HAP-1 (cell line): Measurements from ENCODE around the gene C10orf71.

ENCODE experiments used
- DNase-seq, 2 experiments: peaks; one replicate each; pipeline ENCODE4 v3.0.0-alpha.2; 2016 to 2020; ENCODE audit warnings: low spot score in 2 of 2
- H3K27me3 ChIP-seq: fragments of 250-450 bp; sonication (Bioruptor Pico); 2 replicates; pipeline ENCODE4 v1.5.1; 2020; ENCODE audit warnings: low read depth, mild to moderate bottlenecking, moderate library complexity
- H3K36me3 ChIP-seq: fragments of 250-450 bp; sonication (Bioruptor Pico); replicated peaks from 2 replicates; pipeline ENCODE4 v1.5.1; 2020; ENCODE audit warnings: mild to moderate bottlenecking
- H3K4me1 ChIP-seq: fragments of 250-450 bp; sonication (Bioruptor Pico); 2 replicates; pipeline ENCODE4 v1.5.1; 2020; ENCODE audit warnings: mild to moderate bottlenecking
- H3K4me3 ChIP-seq: fragments of 250-450 bp; sonication (Bioruptor Pico); 2 replicates; pipeline ENCODE4 v1.5.1; 2020; ENCODE audit warnings: mild to moderate bottlenecking, moderate library complexity
- H3K9me3 ChIP-seq: fragments of 250-450 bp; sonication (Bioruptor Pico); 2 replicates; pipeline ENCODE4 v1.5.1; 2020; ENCODE audit warnings: mild to moderate bottlenecking, moderate library complexity
- in situ Hi-C: fragments of 300-500 bp; cut with MboI; formaldehyde crosslinking; loops from 3 replicates; pipeline ENCODE4 v1.14.3; 2020; ENCODE audit warnings: low sequenced_read_pairs, inconsistent platforms, mixed read lengths

The C10orf71 gene

GRCh38 chr10:49323171-49323895 is 24.4 kb downstream of the C10orf71 start:
- in situ Hi-C loops = no loop called here

GRCh38 chr10:49323896-49324270 is 24.9 kb downstream of the C10orf71 start:
- H3K4me1 ChIP-seq = no peaks in the 10 kb centered on the region
- no peaks in the 10 kb centered on the region for H3K27me3 ChIP-seq
- H3K4me3 ChIP-seq = no peak overlapping the region
- no peaks in the 10 kb centered on the region for H3K36me3 ChIP-seq
- in situ Hi-C loops = no loop called here
- no peak for DNase-seq
- no peaks in the 10 kb centered on the region for H3K9me3 ChIP-seq

More at GRCh38 chr10:49323171-49323895, 24.4 kb downstream of the C10orf71 start:
- Histone ChIP-seq H3K36me3 (no peaks in the 10 kb centered on the region), H3K4me1 (no peaks in the 10 kb centered on the region), H3K4me3 (no peak overlapping the region), H3K27me3 (no peaks in the 10 kb centered on the region), H3K9me3 (no peaks in the 10 kb centered on the region)
- no peak for DNase-seq

- in situ Hi-C loops = no loop called here
- Histone ChIP-seq H3K4me3 (no peak overlapping the region), H3K9me3 (no peaks in the 10 kb centered on the region), H3K4me1 (no peaks in the 10 kb centered on the region), H3K36me3 (no peaks in the 10 kb centered on the region), H3K27me3 (no peaks in the 10 kb centered on the region)
- no peak for DNase-seq
Observed at GRCh38 chr10:49324711-49325110, 25.7 kb downstream of the C10orf71 start.

GRCh38 chr10:49325131-49325915 is 26.4 kb downstream of the C10orf71 start:
- no peaks in the 10 kb centered on the region for H3K4me1 ChIP-seq
- H3K27me3 ChIP-seq = no peaks in the 10 kb centered on the region
- in situ Hi-C loops = no loop called here
- no peaks in the 10 kb centered on the region for H3K9me3 ChIP-seq
- H3K4me3 ChIP-seq = no peak overlapping the region
- H3K36me3 ChIP-seq = no peaks in the 10 kb centered on the region
- DNase-seq = no peak

- no peaks in the 10 kb centered on the region for H3K27me3 ChIP-seq
- DNase-seq = no peak
- no peaks in the 10 kb centered on the region for H3K4me1 ChIP-seq
- no peak overlapping the region for H3K4me3 ChIP-seq
- H3K36me3 ChIP-seq = no peaks in the 10 kb centered on the region
- no peaks in the 10 kb centered on the region for H3K9me3 ChIP-seq
- in situ Hi-C loops = no loop called here
Observed at GRCh38 chr10:49325916-49326783, 27.2 kb downstream of the C10orf71 start.

GRCh38 chr10:49327036-49327813 is 28.3 kb downstream of the C10orf71 start:
- DNase-seq = no peak
- Histone ChIP-seq H3K27me3 (no peaks in the 10 kb centered on the region), H3K4me3 (no peak overlapping the region), H3K4me1 (no peaks in the 10 kb centered on the region), H3K9me3 (no peaks in the 10 kb centered on the region), H3K36me3 (no peaks in the 10 kb centered on the region)
- in situ Hi-C loops = no loop called here

GRCh38 chr10:49328401-49329145 is 29.6 kb downstream of the C10orf71 start:
- in situ Hi-C loops = no loop called here
- Histone ChIP-seq H3K4me1 (no peaks in the 10 kb centered on the region), H3K36me3 (no peaks in the 10 kb centered on the region), H3K4me3 (no peak overlapping the region), H3K27me3 (no peaks in the 10 kb centered on the region), H3K9me3 (no peaks in the 10 kb centered on the region)
- no peak for DNase-seq

- H3K36me3 ChIP-seq = no peaks in the 10 kb centered on the region
- in situ Hi-C loops = no loop called here
- no peaks in the 10 kb centered on the region for H3K27me3 ChIP-seq
- H3K4me1 ChIP-seq = no peaks in the 10 kb centered on the region
- no peak for DNase-seq
- no peaks in the 10 kb centered on the region for H3K9me3 ChIP-seq
- H3K4me3 ChIP-seq = no peak overlapping the region
Observed at GRCh38 chr10:49329146-49329505, 30.2 kb downstream of the C10orf71 start.

GRCh38 chr10:49330127-49330665 is 31.2 kb downstream of the C10orf71 start:
- no peak for DNase-seq
- Histone ChIP-seq H3K4me3 (no peak overlapping the region), H3K36me3 (no peaks in the 10 kb centered on the region), H3K9me3 (no peaks in the 10 kb centered on the region), H3K4me1 (no peaks in the 10 kb centered on the region), H3K27me3 (no peaks in the 10 kb centered on the region)
- in situ Hi-C loops = no loop called here

GRCh38 chr10:49331431-49331830 is 32.5 kb downstream of the C10orf71 start:
- Histone ChIP-seq H3K4me3 (no peak overlapping the region), H3K4me1 (no peaks in the 10 kb centered on the region), H3K9me3 (no peaks in the 10 kb centered on the region), H3K27me3 (no peaks in the 10 kb centered on the region), H3K36me3 (no peaks in the 10 kb centered on the region)
- no peak for DNase-seq
- in situ Hi-C loops = no loop called here

GRCh38 chr10:49332333-49332732 is 33.4 kb downstream of the C10orf71 start:
- in situ Hi-C loops = no loop called here

GRCh38 chr10:49332768-49333167 is 33.8 kb downstream of the C10orf71 start:
- no peak for DNase-seq
- Histone ChIP-seq H3K27me3 (no peaks in the 10 kb centered on the region), H3K36me3 (no peaks in the 10 kb centered on the region), H3K4me3 (no peak overlapping the region), H3K4me1 (no peaks in the 10 kb centered on the region), H3K9me3 (no peaks in the 10 kb centered on the region)
- in situ Hi-C loops = no loop called here

More at GRCh38 chr10:49332333-49332732, 33.4 kb downstream of the C10orf71 start:
- no peaks in the 10 kb centered on the region for H3K9me3 ChIP-seq
- no peak for DNase-seq
- no peak overlapping the region for H3K4me3 ChIP-seq
- H3K4me1 ChIP-seq = no peaks in the 10 kb centered on the region
- no peaks in the 10 kb centered on the region for H3K27me3 ChIP-seq
- H3K36me3 ChIP-seq = no peaks in the 10 kb centered on the region
